SKM-1 (cell line): ENCODE results near the gene ASMTL.
"Not testable (repeated sequence)": the region's sequence is repeated elsewhere in the genome, so short reads cannot be mapped to it uniquely, and the experiment has no call there.

Source experiments
- DNase-seq: peaks from one replicate; lab custom pipeline; 2025; ENCODE audit not compliant: unreplicated experiment; lab: John Stamatoyannopoulos, UW

Gene ASMTL

DNA sequence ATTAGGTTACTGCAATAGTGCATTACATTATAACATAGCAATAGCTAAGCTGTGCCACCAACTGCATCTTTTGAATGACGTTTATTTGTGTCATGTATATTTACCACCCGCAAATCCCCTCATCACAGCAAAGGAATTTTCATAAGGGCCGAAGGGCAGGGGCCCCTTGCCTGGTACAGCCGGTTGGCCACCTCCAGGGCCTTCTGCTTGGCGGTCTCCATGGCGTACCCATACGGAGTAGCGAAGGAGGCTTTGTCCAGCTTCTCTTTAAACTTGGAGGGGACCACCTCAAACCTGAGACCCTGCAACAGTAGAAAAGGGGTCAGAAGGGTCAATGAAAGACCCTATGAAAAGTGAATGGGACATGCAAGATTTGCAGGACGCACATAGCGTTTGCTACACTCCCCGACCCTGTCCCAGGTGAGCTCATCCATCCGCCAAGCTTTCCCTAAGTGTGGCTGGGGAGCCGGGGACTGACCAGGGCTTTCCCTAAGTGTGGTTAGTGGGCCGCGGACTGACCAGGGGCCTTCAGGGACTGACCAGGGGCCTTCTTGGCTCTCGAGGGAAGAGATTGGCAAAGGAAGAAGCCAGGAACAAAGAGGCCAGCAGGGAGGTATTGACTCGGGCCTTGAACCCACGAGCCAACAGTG is 10.6 kb downstream of the ASMTL start:
- DNase-seq = no peak

DNA sequence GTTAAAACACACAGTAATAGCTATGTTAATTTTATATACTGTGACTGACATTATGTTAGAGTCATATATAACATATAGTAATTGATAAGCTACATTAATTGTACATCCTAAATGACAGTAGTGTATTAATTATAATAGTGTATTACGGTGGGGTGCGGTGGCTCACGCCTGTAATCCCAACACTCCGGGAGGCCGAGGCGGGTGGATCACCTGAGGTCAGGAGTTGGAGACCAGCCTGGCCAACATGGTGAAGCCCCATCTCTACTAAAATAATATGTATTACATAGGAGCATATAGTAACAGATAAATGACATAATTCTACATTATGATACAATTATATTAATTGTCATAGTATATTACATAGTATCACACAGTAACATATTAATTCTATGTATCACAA is 12.2 kb downstream of the ASMTL start:
- DNase-seq = no peak

DNA sequence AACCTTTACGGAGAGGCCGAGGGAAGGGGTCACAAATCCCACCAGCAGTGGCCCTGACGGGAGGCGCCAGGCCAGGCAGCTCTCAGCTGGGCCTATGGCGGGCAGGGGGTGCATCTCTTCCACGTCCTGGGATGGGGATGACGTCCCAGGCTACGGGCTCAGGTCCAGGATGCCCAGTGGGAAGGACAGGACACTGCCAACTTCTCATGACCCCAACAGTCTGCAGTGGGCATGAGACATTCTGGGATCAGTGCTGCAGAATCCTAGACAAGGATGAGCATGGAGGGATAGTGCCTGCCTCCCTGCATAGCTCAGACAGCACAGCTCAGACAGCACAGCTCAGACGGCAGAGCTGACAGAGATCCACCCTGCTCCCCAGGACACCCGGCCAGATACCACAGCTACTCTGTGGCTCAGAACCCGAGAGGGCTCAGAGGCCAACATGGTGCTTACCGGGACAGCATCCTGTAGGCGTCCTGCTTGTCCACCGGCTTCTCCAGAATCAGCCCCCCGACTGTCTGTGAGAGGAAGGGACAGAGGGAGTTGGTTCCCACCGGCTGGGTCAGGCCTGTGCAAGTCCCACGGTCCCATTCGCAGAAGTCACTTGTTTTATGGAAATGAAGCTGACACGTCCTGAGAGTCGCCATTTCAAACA is 17.3 kb downstream of the ASMTL start:
- DNase-seq = no peak

DNA sequence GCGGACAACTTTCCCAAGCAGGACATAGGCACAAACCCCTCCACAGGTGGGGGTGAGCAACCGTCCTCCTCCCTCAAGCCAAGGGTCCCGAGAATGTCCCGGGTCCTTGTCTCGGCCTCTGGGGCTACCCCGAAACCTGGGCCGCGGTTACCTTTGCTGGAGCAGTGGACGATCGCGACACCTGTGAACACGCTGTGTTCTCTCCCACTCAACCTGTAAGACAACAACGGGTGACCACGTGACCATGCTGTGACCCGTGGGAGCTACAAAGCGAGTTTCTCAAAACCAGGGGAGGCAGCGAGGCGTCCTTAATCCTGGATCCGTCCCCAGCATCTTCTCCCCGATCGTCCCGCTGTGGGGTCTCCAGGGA is 17.9 kb downstream of the ASMTL start:
- no peak for DNase-seq

DNA sequence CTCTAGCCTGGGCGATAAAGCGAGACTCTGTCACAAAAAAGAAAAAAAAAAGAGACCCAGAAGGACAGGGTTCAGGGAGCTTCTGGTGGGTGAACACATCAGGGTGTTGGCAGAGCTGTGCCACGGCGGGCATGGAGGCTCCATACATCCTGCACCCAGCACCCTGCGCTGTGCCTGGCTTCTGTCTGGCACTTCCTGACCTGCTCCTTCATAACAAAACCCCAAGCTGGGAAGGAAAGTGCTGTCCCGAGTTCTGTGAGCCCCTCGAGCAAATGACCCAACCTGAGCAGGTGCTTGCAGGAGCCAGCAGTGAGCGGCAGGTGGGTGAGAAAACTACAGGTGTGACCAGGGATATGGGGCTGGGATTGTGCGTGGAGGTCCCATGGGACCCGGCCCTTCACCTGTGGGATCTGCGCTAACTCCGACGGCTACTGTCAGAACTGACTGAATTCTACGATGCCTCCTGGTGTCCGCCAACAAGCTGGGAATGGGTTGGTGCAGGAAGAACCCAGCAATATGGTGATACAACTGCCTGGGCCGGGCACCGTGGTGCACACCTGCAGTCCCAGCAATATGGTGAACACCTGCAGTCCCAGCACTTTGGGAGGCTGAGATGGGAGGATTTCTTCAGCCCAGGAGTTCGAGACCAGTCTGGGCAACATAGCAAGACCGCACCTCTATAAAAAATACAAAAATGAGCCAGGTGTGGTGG is 18.9 kb downstream of the ASMTL start:
- DNase-seq = no peak

DNA sequence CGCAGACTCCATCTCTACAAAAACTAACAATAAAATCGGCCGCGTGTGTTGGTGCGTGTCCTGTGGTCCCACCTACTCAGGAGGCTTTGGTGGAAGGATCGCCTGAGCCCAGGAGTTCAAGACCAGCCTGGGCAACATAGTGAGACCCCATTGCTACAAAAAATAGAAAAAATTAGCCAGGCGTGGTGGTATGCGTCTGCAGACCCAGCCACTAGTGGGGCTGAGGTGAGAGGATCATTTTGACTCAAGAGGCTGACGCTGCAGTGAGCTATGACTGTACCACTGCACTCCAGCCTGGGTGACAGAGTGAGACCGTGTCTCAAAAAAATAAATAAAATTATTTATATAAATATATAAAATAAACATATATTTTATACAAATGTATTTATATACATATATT is 22.3 kb downstream of the ASMTL start:
- no peak for DNase-seq

DNA sequence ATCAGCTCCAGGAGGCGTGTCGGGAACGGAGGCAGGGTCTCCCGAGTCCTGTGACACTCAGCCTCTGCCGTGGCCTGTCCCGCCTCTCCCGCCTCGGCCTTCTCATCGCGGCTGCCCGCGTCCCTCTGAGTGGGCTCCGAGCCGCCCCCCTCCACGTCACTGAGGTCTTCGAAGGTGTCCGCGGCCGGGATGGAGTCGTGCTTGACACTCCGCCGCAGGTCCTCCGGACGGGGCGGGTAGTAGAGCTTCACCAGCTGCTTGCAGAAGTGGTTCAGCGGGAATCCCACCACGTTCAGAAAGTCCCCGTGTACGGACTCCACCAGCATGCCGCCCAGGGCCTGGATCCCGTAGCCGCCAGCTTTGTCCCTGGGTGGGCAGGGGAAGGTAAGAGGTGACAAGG is 25.0 kb downstream of the ASMTL start:
- no peak for DNase-seq

DNA sequence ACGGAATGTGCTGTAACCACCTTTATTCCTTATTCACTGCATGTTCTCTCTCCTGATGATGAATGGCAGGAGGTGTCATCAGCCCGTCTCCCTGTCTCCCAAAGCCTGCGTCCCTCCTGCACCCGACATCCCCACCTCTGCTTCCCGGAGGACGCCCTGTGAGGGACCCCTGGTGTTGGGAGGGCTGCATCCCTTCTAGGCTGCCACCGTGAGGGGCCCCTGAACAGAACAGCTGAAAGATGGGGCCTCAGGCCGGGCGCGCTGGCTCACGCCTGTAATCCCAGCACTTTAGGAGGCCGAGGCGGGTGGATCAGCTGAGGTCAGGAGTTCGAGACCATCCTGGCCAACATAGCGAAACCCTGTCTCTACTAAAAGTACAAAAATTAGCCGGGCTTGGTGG is 26.4 kb downstream of the ASMTL start:
- DNase-seq = not testable (repeated sequence)

DNA sequence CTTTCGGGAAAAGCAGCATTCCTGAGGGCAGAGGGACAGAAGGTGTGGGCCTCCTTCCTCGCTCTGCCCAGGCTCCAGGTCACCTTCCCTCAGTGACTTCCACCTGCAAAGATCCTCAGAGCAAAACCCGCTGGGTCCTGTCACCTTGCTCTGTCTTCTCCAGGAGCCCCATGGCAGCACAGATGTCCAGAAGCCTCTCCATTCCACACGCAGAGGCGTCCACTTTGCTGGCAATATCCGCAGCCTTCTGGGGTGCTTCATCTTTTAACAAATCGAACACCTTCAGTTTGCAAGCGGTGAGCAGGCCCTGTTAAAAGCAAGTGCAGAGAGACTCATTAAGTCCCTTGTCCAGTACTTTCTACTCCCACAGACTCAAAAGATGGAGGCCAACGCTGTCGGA is 27.3 kb downstream of the ASMTL start:
- no peak for DNase-seq

DNA sequence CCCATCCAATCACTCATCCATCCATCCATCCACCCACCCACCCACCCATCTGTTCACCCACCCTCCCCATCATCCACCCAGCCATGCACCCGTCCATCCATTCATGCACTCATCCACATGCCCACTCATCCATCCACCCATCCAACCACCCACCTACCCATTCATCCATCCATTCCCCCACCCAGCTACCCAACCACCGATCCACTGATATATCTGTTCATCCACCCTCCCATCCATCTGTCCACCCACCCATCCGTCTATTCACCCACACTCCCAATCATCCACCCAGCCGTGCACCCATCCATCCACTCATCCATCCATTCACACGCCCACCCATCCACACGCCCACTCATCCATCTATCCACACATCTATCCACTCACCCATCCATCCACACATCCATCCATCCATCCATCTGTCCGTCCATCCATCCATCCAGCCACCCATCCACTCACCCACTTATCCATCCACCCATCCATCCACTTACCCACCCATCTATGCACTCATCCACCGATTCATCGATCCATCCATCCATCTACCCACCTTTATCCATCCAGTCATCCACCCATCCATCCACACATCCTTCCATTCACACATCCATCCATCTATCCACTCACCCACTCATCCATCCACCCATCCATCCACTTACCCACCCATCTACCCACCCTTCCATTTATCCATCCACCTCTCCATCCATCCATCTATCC is 28.4 kb downstream of the ASMTL start:
- DNase-seq = no peak

DNA sequence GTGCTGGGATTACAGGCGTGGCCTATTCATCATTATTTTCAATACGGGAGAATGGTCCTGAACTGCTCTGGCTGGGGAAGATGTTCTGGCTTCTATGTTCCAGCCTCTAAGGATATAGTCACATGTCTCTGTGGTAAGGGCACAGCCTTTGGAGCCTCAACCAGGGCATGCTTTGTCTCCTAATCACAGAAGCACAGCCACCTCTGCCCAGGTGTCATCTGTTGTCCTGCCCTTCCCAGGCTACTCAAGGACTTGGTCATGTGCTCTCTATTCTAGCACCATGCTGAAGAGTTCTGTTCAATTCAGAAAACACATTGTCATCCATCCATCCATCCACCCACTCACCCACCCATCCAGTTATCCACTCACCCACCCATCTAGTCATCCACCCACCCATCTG is 29.5 kb downstream of the ASMTL start:
- DNase-seq = no peak

DNA sequence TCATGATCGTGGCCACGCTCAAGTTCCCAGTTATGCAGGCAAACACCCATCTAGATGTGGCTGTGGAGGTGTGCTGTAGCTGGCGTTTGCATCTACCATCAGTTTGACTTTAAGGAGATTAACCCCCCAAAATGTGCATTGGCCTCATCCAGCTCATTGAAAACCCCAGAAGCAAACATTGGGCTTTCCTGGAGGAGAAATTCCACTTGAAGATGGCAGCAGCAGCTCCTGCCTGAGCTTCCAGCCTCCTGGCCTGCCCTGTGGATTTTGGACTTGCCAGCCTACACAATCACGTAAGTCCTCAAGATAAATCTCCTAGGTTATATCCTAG is 30.6 kb downstream of the ASMTL start:
- no peak for DNase-seq

DNA sequence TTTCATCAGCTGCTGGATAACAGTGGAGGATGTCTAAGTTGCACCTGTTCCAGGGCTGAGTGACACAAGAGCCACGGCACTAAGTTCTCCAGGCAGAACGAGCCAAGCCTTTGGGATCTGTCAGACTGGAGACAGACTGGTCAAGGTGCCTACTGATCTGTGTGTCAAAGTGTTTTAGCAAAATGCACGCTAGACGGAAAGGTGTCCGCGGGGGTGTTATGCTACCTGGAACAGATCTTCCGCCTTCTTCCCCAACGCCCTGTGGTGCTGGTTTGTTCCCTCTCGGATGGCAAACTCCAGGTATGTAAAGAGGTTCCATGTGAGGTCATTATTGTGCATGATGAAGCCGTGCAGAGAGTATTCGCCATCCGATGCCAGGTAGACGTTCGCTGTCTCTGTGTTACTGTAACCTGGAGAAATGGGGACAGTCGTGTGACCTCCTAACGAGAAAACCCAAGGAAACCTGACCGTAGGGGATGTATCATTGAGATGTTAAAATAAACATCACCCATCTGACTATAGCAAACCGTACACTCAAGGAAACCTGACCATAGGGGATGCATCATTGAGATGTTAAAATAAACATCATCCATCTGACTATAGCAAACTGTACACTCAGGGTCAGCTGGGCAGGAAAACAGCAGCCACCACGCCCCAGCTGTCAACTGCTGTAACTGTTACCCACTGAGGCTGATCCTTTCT is 31.1 kb downstream of the ASMTL start:
- no peak for DNase-seq

DNA sequence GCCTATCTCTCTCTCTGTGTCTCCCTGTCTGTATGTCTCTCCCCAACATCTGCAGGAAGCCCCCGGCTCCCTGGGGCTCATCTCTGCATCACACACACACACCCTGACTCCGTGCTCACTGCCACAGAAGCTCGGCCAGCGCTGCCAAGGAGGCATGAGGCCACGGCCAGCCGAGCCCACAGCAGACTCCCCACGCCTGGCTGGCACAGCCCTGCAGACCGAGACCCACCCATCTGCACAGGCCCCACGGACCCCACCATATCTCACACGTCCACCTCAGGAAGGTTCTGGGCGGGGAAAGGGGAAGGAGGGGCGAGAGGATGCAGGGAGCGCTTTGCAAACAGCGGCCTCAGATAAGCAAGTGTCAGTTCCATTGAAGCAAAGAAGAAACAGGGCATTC is 32.3 kb downstream of the ASMTL start:
- no peak for DNase-seq

DNA sequence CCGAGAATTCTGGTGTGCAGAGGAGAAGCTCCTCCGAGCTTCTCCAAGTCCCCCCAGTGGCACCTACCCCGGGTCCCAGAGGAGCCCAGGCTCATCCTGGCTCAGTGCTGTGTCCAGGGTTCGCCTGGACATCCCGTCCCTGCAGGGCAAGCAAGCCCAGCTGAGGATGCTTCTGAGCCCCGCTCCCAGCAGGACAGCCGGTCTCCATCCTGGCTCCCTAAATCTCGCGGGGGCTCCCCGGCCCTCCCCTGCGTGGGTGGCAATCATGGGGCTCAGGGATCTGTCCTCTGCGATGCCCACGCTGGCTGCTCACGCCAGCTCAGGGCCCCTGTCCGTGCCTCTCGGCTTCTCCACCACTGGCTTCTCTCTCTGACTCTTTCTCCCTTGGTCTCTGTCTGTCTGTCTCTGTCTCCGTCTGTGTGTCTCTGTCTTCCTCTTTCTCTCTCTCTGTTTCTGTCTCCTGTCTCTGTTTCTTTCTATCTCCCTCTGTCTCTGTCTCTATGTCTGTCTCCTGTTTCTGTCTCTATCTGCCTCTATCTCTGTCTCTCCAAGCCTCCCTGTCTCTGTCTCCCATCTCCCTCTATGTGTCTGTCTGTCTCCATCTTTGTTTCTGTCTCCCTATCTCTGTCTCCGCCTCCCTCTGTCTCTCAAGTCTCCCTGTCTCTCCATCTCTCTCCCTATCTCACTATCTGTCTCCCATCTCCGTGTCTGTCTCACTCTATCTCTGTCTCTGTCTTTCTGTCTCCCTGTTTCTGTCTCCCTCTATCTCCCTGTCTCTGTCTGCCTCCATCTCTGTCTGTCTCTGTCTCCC is 33.0 kb downstream of the ASMTL start:
- DNase-seq = no peak

DNA sequence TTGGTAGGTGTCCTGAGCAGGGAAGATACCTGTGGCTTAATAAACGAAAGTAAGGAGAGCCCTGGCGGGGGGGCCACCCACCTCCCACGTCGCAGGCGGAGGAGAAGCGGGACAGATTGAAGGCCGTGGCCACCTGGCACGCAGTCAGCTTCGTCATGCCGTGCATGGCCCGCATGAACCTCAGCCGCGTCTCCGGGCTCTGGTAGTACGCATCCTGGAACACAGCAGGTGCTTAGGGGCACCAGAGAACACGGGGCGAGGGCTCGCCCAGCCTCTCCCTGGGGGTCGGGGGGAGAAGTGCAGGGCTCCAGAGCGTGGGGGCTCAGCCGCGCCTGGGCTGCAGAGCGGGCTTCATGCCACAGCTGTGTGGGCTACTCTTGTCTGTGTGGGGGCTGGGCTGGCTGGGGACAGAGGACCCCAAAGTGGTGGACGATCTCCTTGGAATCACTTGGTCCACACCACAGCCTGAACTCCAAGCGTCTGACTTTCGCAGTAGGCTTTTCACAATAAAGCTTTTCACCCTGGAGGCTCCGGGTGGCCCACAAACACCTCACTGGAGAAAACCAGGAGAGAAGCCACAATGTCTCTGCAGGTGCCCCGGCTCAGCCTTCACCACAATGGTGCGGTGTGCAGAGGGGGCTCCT is 33.7 kb downstream of the ASMTL start:
- DNase-seq = no peak

DNA sequence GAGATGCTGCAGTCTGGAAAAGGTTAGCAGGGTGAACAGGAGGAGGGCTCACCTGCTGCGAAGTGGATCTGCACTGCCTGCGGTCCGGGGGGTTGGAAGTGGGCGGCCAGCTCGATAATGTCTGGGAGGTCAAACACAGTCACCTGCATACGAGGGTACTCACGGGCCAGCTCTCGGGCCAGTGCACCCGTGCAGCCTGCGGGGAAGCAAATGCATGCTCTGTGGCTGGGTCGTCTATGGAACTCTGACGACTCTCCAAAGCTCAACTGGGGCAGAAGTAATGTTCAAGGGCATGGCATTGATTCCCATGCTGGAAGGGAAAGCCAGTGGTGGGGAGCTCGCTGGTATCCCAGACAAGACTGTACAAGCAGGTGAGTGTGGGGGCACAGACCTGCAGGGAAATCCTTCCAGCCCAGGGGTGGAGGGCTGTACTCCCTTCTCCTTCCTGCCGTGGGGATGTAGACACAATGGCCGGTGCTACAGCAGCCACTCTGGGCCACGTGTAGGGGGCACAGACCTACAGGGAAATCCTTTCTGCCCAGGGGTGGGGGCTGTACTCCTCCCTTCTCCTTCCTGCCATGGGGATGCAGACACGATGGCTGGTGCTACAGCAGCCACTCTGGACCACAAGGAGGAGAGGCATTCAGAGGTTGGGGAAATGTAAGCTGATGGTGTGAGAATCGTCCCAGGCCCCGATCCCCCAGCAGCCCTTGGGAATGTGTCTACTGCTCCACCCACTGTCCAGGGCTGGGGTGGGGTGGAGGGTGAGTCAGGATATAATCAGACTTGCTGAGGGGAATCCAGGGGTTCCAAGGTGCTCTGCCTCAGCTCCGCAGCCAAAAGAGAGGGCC is 34.6 kb downstream of the ASMTL start:
- no peak for DNase-seq

DNA sequence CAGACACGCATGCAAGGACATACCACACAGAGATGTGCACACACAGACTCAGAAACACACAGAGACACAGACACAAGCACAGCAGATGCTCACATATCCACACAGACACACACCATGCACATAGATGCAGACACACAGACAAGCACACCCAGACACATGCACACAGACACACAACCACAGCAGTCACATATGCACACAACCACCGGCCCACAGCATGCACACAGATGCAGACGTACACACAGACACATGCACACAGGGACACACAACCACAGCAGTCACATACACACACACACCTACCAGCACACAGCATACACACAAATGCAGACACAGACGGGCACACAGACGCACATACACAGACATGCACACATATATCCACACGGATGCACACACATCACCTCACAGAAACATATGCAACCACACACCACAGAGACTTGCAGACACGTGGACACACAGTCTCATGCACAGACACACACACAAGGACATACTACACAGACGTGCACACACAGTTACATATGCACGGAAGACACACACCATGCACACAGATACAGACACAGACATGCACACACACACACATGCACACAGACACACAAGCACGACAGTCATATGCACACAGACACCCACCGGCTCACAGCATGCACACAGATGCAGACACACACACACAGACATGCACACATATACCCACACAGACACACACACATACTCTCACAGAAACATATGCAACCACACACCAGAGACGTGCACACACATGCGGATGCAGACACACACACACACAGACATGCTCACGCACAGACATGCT is 35.5 kb downstream of the ASMTL start:
- no peak for DNase-seq
